ENCODE measurements around the gene SUSD6.

GRCh38 chr14:69749956-69750355 is 138.6 kb downstream of the SUSD6 start:
- TF ChIP-seq, protein P1, sequence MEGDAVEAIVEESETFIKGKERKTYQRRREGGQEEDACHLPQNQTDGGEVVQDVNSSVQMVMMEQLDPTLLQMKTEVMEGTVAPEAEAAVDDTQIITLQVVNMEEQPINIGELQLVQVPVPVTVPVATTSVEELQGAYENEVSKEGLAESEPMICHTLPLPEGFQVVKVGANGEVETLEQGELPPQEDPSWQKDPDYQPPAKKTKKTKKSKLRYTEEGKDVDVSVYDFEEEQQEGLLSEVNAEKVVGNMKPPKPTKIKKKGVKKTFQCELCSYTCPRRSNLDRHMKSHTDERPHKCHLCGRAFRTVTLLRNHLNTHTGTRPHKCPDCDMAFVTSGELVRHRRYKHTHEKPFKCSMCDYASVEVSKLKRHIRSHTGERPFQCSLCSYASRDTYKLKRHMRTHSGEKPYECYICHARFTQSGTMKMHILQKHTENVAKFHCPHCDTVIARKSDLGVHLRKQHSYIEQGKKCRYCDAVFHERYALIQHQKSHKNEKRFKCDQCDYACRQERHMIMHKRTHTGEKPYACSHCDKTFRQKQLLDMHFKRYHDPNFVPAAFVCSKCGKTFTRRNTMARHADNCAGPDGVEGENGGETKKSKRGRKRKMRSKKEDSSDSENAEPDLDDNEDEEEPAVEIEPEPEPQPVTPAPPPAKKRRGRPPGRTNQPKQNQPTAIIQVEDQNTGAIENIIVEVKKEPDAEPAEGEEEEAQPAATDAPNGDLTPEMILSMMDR (conservative IDR thresholded peaks at IDR 0.05) = no peak
- TF ChIP-seq ZFX (IDR thresholded peaks at IDR 0.05) = no peak
